SU-DHL-6 (cell line): ENCODE results near the gene RND1.

ENCODE experiments used
- H2AFZ ChIP-seq: fragments of 200-600 bp; sonication (generic); 2 replicates; pipeline ENCODE4 v1.6.1; 2014; ENCODE audit warnings: low read depth, mild to moderate bottlenecking, moderate library complexity, mixed read lengths, antibody characterized with exemption, low read length; ENCODE audit not compliant: severe bottlenecking
- H3F3A ChIP-seq: fragments of 200-600 bp; shearing (Covaris generic); 2 replicates; pipeline ENCODE4 v1.6.0; 2016; ENCODE audit warnings: antibody characterized with exemption, mild to moderate bottlenecking; ENCODE audit not compliant: insufficient read depth
- H3K27ac ChIP-seq: fragments of 200-600 bp; sonication (generic); 2 replicates; pipeline ENCODE4 v1.5.1; 2016; ENCODE audit warnings: low read depth, mild to moderate bottlenecking, low read length, moderate library complexity, mixed read lengths
- H3K27me3 ChIP-seq: fragments of 200-600 bp; sonication (generic), shearing (Covaris generic); 2 replicates; pipeline ENCODE4 v1.6.0; 2014; ENCODE audit warnings: mild to moderate bottlenecking, low read length
- H3K36me3 ChIP-seq: fragments of 200-600 bp; sonication (generic); 2 replicates; pipeline ENCODE4 v1.6.1; 2014; ENCODE audit warnings: mild to moderate bottlenecking, low read length, mixed read lengths
- H3K4me2 ChIP-seq: fragments of 300-600, 200-600 bp; shearing (Covaris generic), sonication (generic); 2 replicates; pipeline ENCODE4 v1.6.0; 2014; ENCODE audit warnings: low read length, low read depth, mild to moderate bottlenecking; ENCODE audit not compliant: poor library complexity, severe bottlenecking
- H3K4me3 ChIP-seq: fragments of 200-600 bp; sonication (generic); 2 replicates; pipeline ENCODE4 v1.5.1; 2014; ENCODE audit warnings: antibody characterized with exemption, low read length, mild to moderate bottlenecking, mixed read lengths; ENCODE audit not compliant: insufficient read depth, poor library complexity, severe bottlenecking
- H3K79me2 ChIP-seq: fragments of 200-600 bp; sonication (generic); 2 replicates; pipeline ENCODE4 v1.6.1; 2014; ENCODE audit warnings: mild to moderate bottlenecking, low read length, moderate library complexity; ENCODE audit not compliant: insufficient read depth
- H3K9ac ChIP-seq: fragments of 200-600 bp; sonication (generic); 2 replicates; pipeline ENCODE4 v1.7.0; 2014; ENCODE audit warnings: mild to moderate bottlenecking, low read length
- H3K9me2 ChIP-seq: fragments of 200-600 bp; sonication (generic); replicated peaks from 2 replicates; pipeline ENCODE4 v1.6.1; 2014; ENCODE audit warnings: low read length; ENCODE audit not compliant: insufficient read depth
- H3K9me3 ChIP-seq: fragments of 200-600 bp; sonication (generic); 2 replicates; pipeline ENCODE4 v1.6.1; 2014; ENCODE audit warnings: low read length, mixed read lengths; ENCODE audit not compliant: insufficient read depth
- H4K20me1 ChIP-seq: fragments of 200-600 bp; sonication (generic); 2 replicates; pipeline ENCODE4 v1.6.1; 2014; ENCODE audit warnings: low read depth, mild to moderate bottlenecking, antibody characterized with exemption, low read length, moderate library complexity, mixed read lengths
- CTCF ChIP-seq: fragments of 200-600 bp; sonication (generic); IDR thresholded peaks from one replicate; pipeline ENCODE4 v1.5.1; 2017; ENCODE audit warnings: antibody characterized with exemption, mild to moderate bottlenecking, low read length, moderate library complexity; ENCODE audit not compliant: insufficient read depth, poor library complexity, severe bottlenecking
- EZH2phosphoT487 ChIP-seq: fragments of 200-600 bp; sonication (generic), shearing (Covaris generic); conservative IDR thresholded peaks from 2 replicates; pipeline ENCODE4 v1.6.1; 2018; ENCODE audit warnings: mild to moderate bottlenecking, antibody characterized with exemption, low read length, moderate library complexity, mixed read lengths

The RND1 gene

GRCh38 chr12:48882315-48882687, 16.6 kb upstream of the RND1 start:
- TF ChIP-seq CTCF, result no peak
- Histone ChIP-seq H3K9me2 (no peaks in the 10 kb centered on the region), H3K4me2 (no peak overlapping the region), H3K4me3 (no peak overlapping the region), H3K9me3 (no peaks in the 10 kb centered on the region), H4K20me1 (no peaks in the 10 kb centered on the region), H2AFZ (no peak overlapping the region), H3K79me2 (no peaks in the 10 kb centered on the region), H3K27ac (no peak overlapping the region), H3K36me3 (no peaks in the 10 kb centered on the region), H3K9ac (no peak overlapping the region), H3F3A (no peaks in the 10 kb centered on the region), H3K27me3 (no peaks in the 10 kb centered on the region)

- Histone ChIP-seq H3K9me3 (no peaks in the 10 kb centered on the region), H3K4me2 (no peak overlapping the region), H3K79me2 (no peaks in the 10 kb centered on the region), H2AFZ (no peak overlapping the region), H4K20me1 (no peaks in the 10 kb centered on the region), H3K36me3 (no peaks in the 10 kb centered on the region), H3K9ac (no peak overlapping the region), H3K27ac (no peak overlapping the region), H3K9me2 (no peaks in the 10 kb centered on the region), H3F3A (no peaks in the 10 kb centered on the region), H3K27me3 (no peaks in the 10 kb centered on the region), H3K4me3 (no peak overlapping the region)
- TF ChIP-seq CTCF (no peak), EZH2phosphoT487 (no peak)
These were observed 16.1 kb upstream of the RND1 start for GRCh38 chr12:48881686-48882314.

GRCh38 chr12:48880647-48881046, 15.0 kb upstream of the RND1 start:
- TF ChIP-seq EZH2phosphoT487 (no peak), CTCF (no peak)
- no peaks in the 10 kb centered on the region for H3K79me2 ChIP-seq
- no peaks in the 10 kb centered on the region for H4K20me1 ChIP-seq
- no peaks in the 10 kb centered on the region for H3K27me3 ChIP-seq
- no peaks in the 10 kb centered on the region for H3K36me3 ChIP-seq
- H3K9me3 ChIP-seq, result no peaks in the 10 kb centered on the region
- H3F3A ChIP-seq, result no peaks in the 10 kb centered on the region
- no peak overlapping the region for H3K27ac ChIP-seq
- no peak overlapping the region for H3K4me2 ChIP-seq
- no peak overlapping the region for H2AFZ ChIP-seq
- H3K9ac ChIP-seq, result no peak overlapping the region
- H3K9me2 ChIP-seq, result no peaks in the 10 kb centered on the region
- no peak overlapping the region for H3K4me3 ChIP-seq

- no peaks in the 10 kb centered on the region for H3K79me2 ChIP-seq
- no peaks in the 10 kb centered on the region for H3F3A ChIP-seq
- no peak overlapping the region for H3K4me2 ChIP-seq
- no peak overlapping the region for H3K27ac ChIP-seq
- H3K9me3 ChIP-seq, result no peaks in the 10 kb centered on the region
- H3K36me3 ChIP-seq, result no peaks in the 10 kb centered on the region
- H3K9ac ChIP-seq, result no peak overlapping the region
- H2AFZ ChIP-seq, result no peak overlapping the region
- H3K4me3 ChIP-seq, result no peak overlapping the region
- H3K27me3 ChIP-seq, result no peaks in the 10 kb centered on the region
- TF ChIP-seq CTCF (no peak), EZH2phosphoT487 (no peak)
- no peaks in the 10 kb centered on the region for H4K20me1 ChIP-seq
- H3K9me2 ChIP-seq, result no peaks in the 10 kb centered on the region
These were observed 12.9 kb upstream of the RND1 start for GRCh38 chr12:48878548-48878947.
